Measurements from ENCODE around the gene MAPK8. TPM values are rescaled to one million over a fixed set of nuclear protein-coding genes. Genes with fewer than 3 reads are reported as not detected.

The MAPK8 gene
- total and polyA plus RNA-seq, 9 of the 15 experiments (the other 6 are each of a cell fraction or from before 2014, with no cell fraction given) = 6.4 to 159 (median 71.0) TPM

DNA sequence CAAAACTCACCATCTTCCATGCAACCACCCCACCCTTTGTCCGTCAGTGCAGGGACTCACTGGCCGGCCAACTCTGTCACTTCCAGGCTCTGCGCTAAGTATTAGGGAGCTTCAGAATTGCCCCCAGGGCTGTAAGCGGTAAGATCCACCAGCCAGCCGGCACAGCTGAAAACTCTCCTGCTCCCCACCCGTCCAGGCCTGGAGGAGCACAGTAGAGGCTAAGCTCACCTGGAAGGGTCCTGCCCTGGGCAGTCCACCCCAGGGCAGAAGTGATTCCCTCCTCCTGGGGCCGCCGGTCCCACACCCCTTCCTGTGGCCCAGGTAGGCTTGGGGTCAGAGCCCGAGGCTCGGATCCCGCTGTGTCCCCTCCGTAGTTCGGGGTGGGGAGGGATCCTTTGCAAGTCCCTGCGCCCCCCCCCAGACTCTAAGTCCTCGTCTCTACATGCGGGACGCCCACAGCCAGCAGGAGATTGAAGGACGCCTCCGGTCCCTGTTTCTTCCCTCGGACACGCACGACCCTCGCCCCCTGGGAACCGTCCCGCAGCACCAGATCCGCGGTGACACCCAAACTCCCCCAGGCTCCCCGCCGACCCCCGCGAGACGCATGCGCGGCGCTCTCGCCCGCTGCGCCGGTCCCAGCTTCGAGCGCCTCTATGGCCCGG is 159.5 kb downstream of the MAPK8 start:
- peaks cover 25% of the 10 kb centered on the region for H3K36me3 ChIP-seq (ENCODE audit: control insufficient read depth, insufficient read depth, low read length)

More for the DNA sequence above, 159.5 kb downstream of the MAPK8 start:
- Histone ChIP-seq H3K4me1 (replicated peaks in 1 of 2; ENCODE audit: control insufficient read depth in 2 of 2, insufficient read depth in 2 of 2, low read length in 2 of 2) (peaks cover 80 to 84% of the 10 kb centered on the region in 2 experiments), H3K9ac (ENCODE audit: insufficient read depth in 1 of 2, low read depth in 2 of 2, low read length in 2 of 2) (peak overlapping the region in 1 of 2 experiments; percentile 51; a peak in 2 of 4 replicates), H3K79me2 (ENCODE audit: control insufficient read depth, insufficient read depth, low read length) (peaks cover 73% of the 10 kb centered on the region), H3K9me1 (ENCODE audit: control insufficient read depth, insufficient read depth, low read length) (no peaks in the 10 kb centered on the region), H3K27me3 (ENCODE audit: control insufficient read depth in 2 of 2, insufficient read depth in 2 of 2, low read length in 2 of 2) (no peaks in the 10 kb centered on the region; a peak in 1 of 5 replicates), H3K27ac (ENCODE audit: extremely low read depth, low read depth, low read length) (peak overlapping the region; percentile 55; the same call in 1 of the 3 replicates), H3K4me3 (no peak overlapping the region), H4K20me1 (replicated peaks; ENCODE audit: control insufficient read depth, insufficient read depth, low read length) (no peaks in the 10 kb centered on the region), H2AFZ (ENCODE audit: low read depth, low read length) (no peak overlapping the region), H3K4me2 (ENCODE audit: insufficient read depth, low read length) (no peak overlapping the region), H3K9me3 (replicated peaks; ENCODE audit: control insufficient read depth, insufficient read depth, low read depth, low read length) (no peaks in the 10 kb centered on the region)
- intact Hi-C loops (cut with micrococcal nuclease) (no loop called here), in situ Hi-C loops (cut with MboI) (no loop called here)
- no peak for FAIRE-seq
- WGBS (ENCODE audit: insufficient coverage, low coverage, missing lambda C conversion rate) = 94% methylated on average over 25 of the region's 42 CpGs
- ChIA-PET POLR2A (interaction anchor here (1.1 kb wide), 1 partner anchor 9 kb away, joined by 3 read pairs; no protein-coding TSS in a partner anchor), CTCF (ENCODE audit: low intra/inter-chr PET ratio) (interaction anchor here (0.5 kb wide), 1 partner anchor 126 kb away, joined by 3 read pairs; no protein-coding TSS in a partner anchor)
- no peak for ATAC-seq
- no TSS peak for BruUV-seq (replicated peaks)
- DNase-seq (ENCODE audit: extremely low read depth in 1 of 4, low spot score in 3 of 4) = no peak
- TF ChIP-seq ZNF696 (CRISPR knock-in tag; conservative IDR thresholded peaks at IDR 0.05) (no peak), ZNF311 (CRISPR knock-in tag; IDR thresholded peaks at IDR 0.05) (peak; percentile 68; the same call in 1 of the 2 replicates)
- TF ChIP-seq, protein P1, sequence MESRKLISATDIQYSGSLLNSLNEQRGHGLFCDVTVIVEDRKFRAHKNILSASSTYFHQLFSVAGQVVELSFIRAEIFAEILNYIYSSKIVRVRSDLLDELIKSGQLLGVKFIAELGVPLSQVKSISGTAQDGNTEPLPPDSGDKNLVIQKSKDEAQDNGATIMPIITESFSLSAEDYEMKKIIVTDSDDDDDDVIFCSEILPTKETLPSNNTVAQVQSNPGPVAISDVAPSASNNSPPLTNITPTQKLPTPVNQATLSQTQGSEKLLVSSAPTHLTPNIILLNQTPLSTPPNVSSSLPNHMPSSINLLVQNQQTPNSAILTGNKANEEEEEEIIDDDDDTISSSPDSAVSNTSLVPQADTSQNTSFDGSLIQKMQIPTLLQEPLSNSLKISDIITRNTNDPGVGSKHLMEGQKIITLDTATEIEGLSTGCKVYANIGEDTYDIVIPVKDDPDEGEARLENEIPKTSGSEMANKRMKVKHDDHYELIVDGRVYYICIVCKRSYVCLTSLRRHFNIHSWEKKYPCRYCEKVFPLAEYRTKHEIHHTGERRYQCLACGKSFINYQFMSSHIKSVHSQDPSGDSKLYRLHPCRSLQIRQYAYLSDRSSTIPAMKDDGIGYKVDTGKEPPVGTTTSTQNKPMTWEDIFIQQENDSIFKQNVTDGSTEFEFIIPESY (CRISPR knock-in tag; IDR thresholded peaks at IDR 0.05) = peak; percentile 53; the same call in 1 of the 2 replicates

Measured in K562 (cell line).